Measurements from ENCODE around the gene MTAP. TPM values are rescaled to one million over a fixed set of nuclear protein-coding genes. Genes with fewer than 3 reads are reported as not detected.

The MTAP gene
- polyA plus RNA-seq: 4.0 and 9.2 TPM in 2 replicates

GRCh38 chr9:21802418-21803000, at the start of gene MTAP:
TSS of gene MTAP (plus strand) at chr9:21802636. CDS start at chr9:21802749, 113 bp downstream.

Other genes with a start within 250 kb of the MTAP start
- gene CDKN2A, start 191.8 kb downstream of the MTAP start, polyA plus RNA-seq: 28.8 and 60.3 TPM in 2 replicates
- gene CDKN2B-AS1, start 192.2 kb downstream of the MTAP start, polyA plus RNA-seq: 2.5 and 10.7 TPM in 2 replicates
- gene CDKN2B, start 206.7 kb downstream of the MTAP start, polyA plus RNA-seq: 19.8 and 25.9 TPM in 2 replicates